Measurements from ENCODE around the gene CCSAP.

CCSAP gene

DNA sequence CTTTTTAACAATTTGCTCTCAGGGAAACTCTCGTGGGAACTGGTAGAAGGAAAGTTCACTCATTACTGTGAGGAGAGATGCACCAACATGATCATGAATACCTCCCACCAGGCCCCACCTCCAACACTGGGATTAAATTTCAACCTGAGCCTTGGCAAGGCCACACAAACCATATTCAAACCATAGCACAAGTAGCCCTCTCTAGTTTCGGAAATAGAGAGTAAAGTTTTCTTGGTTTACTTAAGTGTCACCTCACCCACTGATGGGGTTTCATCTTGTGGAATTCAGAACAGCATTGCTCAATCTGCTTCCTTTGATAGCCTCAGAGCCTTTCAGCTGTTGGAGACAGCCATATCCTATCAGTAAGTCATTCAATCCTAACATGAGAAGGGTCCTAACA is 25.5 kb upstream of the CCSAP start:
- Histone ChIP-seq H3K27ac (replicated peaks; ENCODE audit: low read length) (no peak overlapping the region), H3K14ac (ENCODE audit: low read length) (no peak overlapping the region), H4K8ac (ENCODE audit: low read depth, low read length) (no peak overlapping the region), H2AFZ (ENCODE audit: low read length) (no peak overlapping the region), H2BK12ac (ENCODE audit: low read length) (no peak overlapping the region), H2BK5ac (ENCODE audit: low read length) (no peak overlapping the region), H3K4me1 (ENCODE audit: control insufficient read depth in 2 of 2, insufficient read depth in 1 of 2, low read depth in 1 of 2, low read length in 2 of 2) (peaks cover 0 to 5% of the 10 kb centered on the region in 2 donors), H3K18ac (ENCODE audit: low read length) (no peak overlapping the region), H3K79me1 (ENCODE audit: low read depth, low read length) (no peaks in the 10 kb centered on the region), H3K36me3 (replicated peaks in 1 of 2; ENCODE audit: control insufficient read depth in 2 of 2, insufficient read depth in 2 of 2, low read length in 2 of 2) (peaks cover 0 to 2% of the 10 kb centered on the region in 2 donors), H3K27me3 (ENCODE audit: control insufficient read depth in 3 of 3, insufficient read depth in 3 of 3, low read depth in 1 of 3, low read length in 3 of 3) (peaks cover 0 to 20% (median 0%) of the 10 kb centered on the region in 3 experiments), H3K4ac (ENCODE audit: low read length) (no peak overlapping the region), H3K9me3 (replicated peaks in 1 of 2; ENCODE audit: control insufficient read depth in 2 of 2, insufficient read depth in 1 of 2, low read depth in 1 of 2, low read length in 2 of 2) (peaks cover 0 to 5% of the 10 kb centered on the region in 2 donors), H2AK5ac (ENCODE audit: low read depth, low read length) (no peak overlapping the region), H3K23ac (ENCODE audit: low read depth, low read length, poor library complexity) (no peak overlapping the region), H2BK120ac (ENCODE audit: low read depth, low read length) (no peak overlapping the region), H3K4me2 (ENCODE audit: insufficient read depth, low read length, poor library complexity, severe bottlenecking) (no peak overlapping the region), H4K91ac (ENCODE audit: low read depth, low read length, poor library complexity) (no peak overlapping the region), H2BK15ac (ENCODE audit: low read length) (no peak overlapping the region), H3K4me3 (ENCODE audit: low read length in 2 of 2) (no peak overlapping the region), H3K9ac (ENCODE audit: low read depth, low read length, poor library complexity) (no peak overlapping the region)
- no CpG with 5 or more reads among the region's 2 CpGs for WGBS, 2 donors (ENCODE audit: extremely low coverage in 2 of 2, insufficient read length in 2 of 2, insufficient replicate concordance in 1 of 2)
- no peak for DNase-seq (ENCODE audit: low spot score)

DNA sequence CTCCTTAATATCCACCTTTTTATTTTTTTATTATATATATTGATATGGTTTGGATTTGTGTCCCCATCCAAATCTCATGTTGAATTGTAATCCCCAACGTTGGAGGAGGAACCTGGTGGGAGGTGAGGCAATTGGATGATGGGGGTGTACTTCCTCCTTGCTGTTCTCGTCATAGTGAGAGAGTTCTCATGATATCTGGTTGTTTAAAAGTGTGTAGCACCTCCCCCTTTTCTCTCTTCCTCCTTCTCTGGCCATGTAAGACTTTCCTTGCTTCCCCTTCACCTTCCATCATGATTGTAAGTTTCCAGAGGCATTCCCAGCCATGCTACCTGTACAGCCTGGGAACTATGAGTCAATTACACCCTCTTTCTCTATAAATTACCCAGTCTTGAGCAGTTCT is 22.7 kb upstream of the CCSAP start:
- Histone ChIP-seq H4K91ac (ENCODE audit: low read depth, low read length, poor library complexity) (no peak overlapping the region), H3K4me3 (ENCODE audit: low read length in 2 of 2) (no peak overlapping the region), H3K4me2 (ENCODE audit: insufficient read depth, low read length, poor library complexity, severe bottlenecking) (no peak overlapping the region), H3K9ac (ENCODE audit: low read depth, low read length, poor library complexity) (no peak overlapping the region), H3K36me3 (replicated peaks in 1 of 2; ENCODE audit: control insufficient read depth in 2 of 2, insufficient read depth in 2 of 2, low read length in 2 of 2) (no peaks in the 10 kb centered on the region), H2BK120ac (ENCODE audit: low read depth, low read length) (no peak overlapping the region), H3K27ac (replicated peaks; ENCODE audit: low read length) (no peak overlapping the region), H3K9me3 (replicated peaks in 1 of 2; ENCODE audit: control insufficient read depth in 2 of 2, insufficient read depth in 1 of 2, low read depth in 1 of 2, low read length in 2 of 2) (no peaks in the 10 kb centered on the region), H2AK5ac (ENCODE audit: low read depth, low read length) (no peak overlapping the region), H3K14ac (ENCODE audit: low read length) (no peak overlapping the region), H2BK5ac (ENCODE audit: low read length) (no peak overlapping the region), H2AFZ (ENCODE audit: low read length) (no peak overlapping the region), H2BK15ac (ENCODE audit: low read length) (no peak overlapping the region), H2BK12ac (ENCODE audit: low read length) (no peak overlapping the region), H4K8ac (ENCODE audit: low read depth, low read length) (no peak overlapping the region), H3K79me1 (ENCODE audit: low read depth, low read length) (no peaks in the 10 kb centered on the region), H3K18ac (ENCODE audit: low read length) (no peak overlapping the region), H3K4ac (ENCODE audit: low read length) (no peak overlapping the region), H3K27me3 (ENCODE audit: control insufficient read depth in 3 of 3, insufficient read depth in 3 of 3, low read depth in 1 of 3, low read length in 3 of 3) (peaks cover 0 to 9% (median 0%) of the 10 kb centered on the region in 3 experiments), H3K23ac (ENCODE audit: low read depth, low read length, poor library complexity) (no peak overlapping the region), H3K4me1 (ENCODE audit: control insufficient read depth in 2 of 2, insufficient read depth in 1 of 2, low read depth in 1 of 2, low read length in 2 of 2) (peaks cover 0 to 5% of the 10 kb centered on the region in 2 donors)
- no CpG with 5 or more reads among the region's 2 CpGs for WGBS, 2 donors (ENCODE audit: extremely low coverage in 2 of 2, insufficient read length in 2 of 2, insufficient replicate concordance in 1 of 2)
- DNase-seq (ENCODE audit: low spot score), result no peak

DNA sequence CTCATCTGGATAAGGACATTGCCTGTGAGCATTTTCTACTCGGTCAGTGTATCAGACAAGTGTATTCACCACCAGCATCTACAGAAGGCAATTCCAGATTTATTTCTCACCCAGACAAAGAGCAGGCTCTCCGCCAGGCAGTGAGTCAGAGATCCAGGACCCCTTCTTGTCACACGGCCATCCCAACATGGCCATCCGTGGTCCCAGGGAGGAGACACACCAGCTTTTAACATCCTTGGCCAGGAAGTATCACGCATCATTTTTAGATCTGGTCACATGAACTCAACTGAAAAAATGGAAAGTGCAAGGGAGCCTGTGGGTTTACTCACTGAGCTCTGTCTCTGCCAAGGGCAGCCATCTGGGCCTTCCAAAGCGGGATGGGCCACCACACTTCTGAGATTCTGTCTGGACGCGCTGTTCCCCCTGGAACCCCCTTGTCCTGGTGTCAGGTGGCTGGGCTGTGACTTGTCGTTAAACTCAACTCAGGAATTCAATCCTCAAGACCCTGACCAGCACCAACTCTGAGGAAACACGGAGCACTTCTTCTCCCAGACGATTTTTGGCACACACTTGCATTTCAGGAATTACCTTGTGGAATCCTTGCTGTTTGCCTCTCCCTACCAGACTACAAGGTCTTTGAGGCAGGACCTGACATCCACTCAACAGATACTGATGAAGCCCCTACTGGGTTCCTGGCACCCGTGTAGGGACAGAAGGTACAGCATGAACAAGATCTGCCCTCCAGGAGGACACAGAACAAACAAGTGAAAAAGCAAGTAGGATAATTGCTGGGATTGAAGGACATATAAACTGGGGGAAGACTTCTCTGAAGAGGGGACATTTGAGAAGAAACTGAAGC is 21.6 kb upstream of the CCSAP start:
- H3K27me3 ChIP-seq (ENCODE audit: control insufficient read depth in 3 of 3, insufficient read depth in 3 of 3, low read depth in 1 of 3, low read length in 3 of 3), result peaks cover 0 to 15% (median 0%) of the 10 kb centered on the region in 3 experiments
- H2BK15ac ChIP-seq (ENCODE audit: low read length), result no peak overlapping the region
- no peak overlapping the region for H4K8ac ChIP-seq (ENCODE audit: low read depth, low read length)
- no peaks in the 10 kb centered on the region for H3K79me1 ChIP-seq (ENCODE audit: low read depth, low read length)
- no peak overlapping the region for H3K4ac ChIP-seq (ENCODE audit: low read length)
- peak overlapping the region; percentile 13 for H3K23ac ChIP-seq (ENCODE audit: low read depth, low read length, poor library complexity)
- no peak overlapping the region for H3K4me2 ChIP-seq (ENCODE audit: insufficient read depth, low read length, poor library complexity, severe bottlenecking)
- no peak for DNase-seq (ENCODE audit: low spot score)
- H2BK5ac ChIP-seq (ENCODE audit: low read length), result no peak overlapping the region
- peaks cover 0 to 7% of the 10 kb centered on the region in 2 donors for H3K4me1 ChIP-seq (ENCODE audit: control insufficient read depth in 2 of 2, insufficient read depth in 1 of 2, low read depth in 1 of 2, low read length in 2 of 2)
- H3K4me3 ChIP-seq (ENCODE audit: low read length in 2 of 2), result no peak overlapping the region
- no peaks in the 10 kb centered on the region for H3K36me3 ChIP-seq (replicated peaks in 1 of 2; ENCODE audit: control insufficient read depth in 2 of 2, insufficient read depth in 2 of 2, low read length in 2 of 2)
- H3K18ac ChIP-seq (ENCODE audit: low read length), result no peak overlapping the region
- no peaks in the 10 kb centered on the region for H3K9me3 ChIP-seq (replicated peaks in 1 of 2; ENCODE audit: control insufficient read depth in 2 of 2, insufficient read depth in 1 of 2, low read depth in 1 of 2, low read length in 2 of 2)
- no peak overlapping the region for H3K14ac ChIP-seq (ENCODE audit: low read length)
- H2AFZ ChIP-seq (ENCODE audit: low read length), result no peak overlapping the region
- H2BK12ac ChIP-seq (ENCODE audit: low read length), result no peak overlapping the region
- H4K91ac ChIP-seq (ENCODE audit: low read depth, low read length, poor library complexity), result no peak overlapping the region
- no CpG with 5 or more reads among the region's 12 CpGs for WGBS, 2 donors (ENCODE audit: extremely low coverage in 2 of 2, insufficient read length in 2 of 2, insufficient replicate concordance in 1 of 2)
- H2BK120ac ChIP-seq (ENCODE audit: low read depth, low read length), result no peak overlapping the region
- H2AK5ac ChIP-seq (ENCODE audit: low read depth, low read length), result no peak overlapping the region
- H3K27ac ChIP-seq (replicated peaks; ENCODE audit: low read length), result no peak overlapping the region
- no peak overlapping the region for H3K9ac ChIP-seq (ENCODE audit: low read depth, low read length, poor library complexity)

- Histone ChIP-seq H2AFZ (ENCODE audit: low read length) (no peak overlapping the region), H2AK5ac (ENCODE audit: low read depth, low read length) (no peak overlapping the region), H4K8ac (ENCODE audit: low read depth, low read length) (no peak overlapping the region), H3K4me2 (ENCODE audit: insufficient read depth, low read length, poor library complexity, severe bottlenecking) (no peak overlapping the region), H3K27ac (replicated peaks; ENCODE audit: low read length) (no peak overlapping the region), H3K79me1 (ENCODE audit: low read depth, low read length) (no peaks in the 10 kb centered on the region), H3K36me3 (replicated peaks in 1 of 2; ENCODE audit: control insufficient read depth in 2 of 2, insufficient read depth in 2 of 2, low read length in 2 of 2) (no peaks in the 10 kb centered on the region), H3K9me3 (replicated peaks in 1 of 2; ENCODE audit: control insufficient read depth in 2 of 2, insufficient read depth in 1 of 2, low read depth in 1 of 2, low read length in 2 of 2) (no peaks in the 10 kb centered on the region), H3K27me3 (ENCODE audit: control insufficient read depth in 3 of 3, insufficient read depth in 3 of 3, low read depth in 1 of 3, low read length in 3 of 3) (peaks cover 0 to 18% (median 0%) of the 10 kb centered on the region in 3 experiments), H3K14ac (ENCODE audit: low read length) (no peak overlapping the region), H3K18ac (ENCODE audit: low read length) (no peak overlapping the region), H3K4me3 (ENCODE audit: low read length in 2 of 2) (no peak overlapping the region), H3K9ac (ENCODE audit: low read depth, low read length, poor library complexity) (no peak overlapping the region), H2BK15ac (ENCODE audit: low read length) (no peak overlapping the region), H3K23ac (ENCODE audit: low read depth, low read length, poor library complexity) (no peak overlapping the region), H2BK12ac (ENCODE audit: low read length) (no peak overlapping the region), H3K4ac (ENCODE audit: low read length) (no peak overlapping the region), H4K91ac (ENCODE audit: low read depth, low read length, poor library complexity) (no peak overlapping the region), H2BK5ac (ENCODE audit: low read length) (no peak overlapping the region), H3K4me1 (ENCODE audit: control insufficient read depth in 2 of 2, insufficient read depth in 1 of 2, low read depth in 1 of 2, low read length in 2 of 2) (peaks cover 0 to 7% of the 10 kb centered on the region in 2 donors), H2BK120ac (ENCODE audit: low read depth, low read length) (no peak overlapping the region)
- no CpG with 5 or more reads among the region's 6 CpGs for WGBS, 2 donors (ENCODE audit: extremely low coverage in 2 of 2, insufficient read length in 2 of 2, insufficient replicate concordance in 1 of 2)
- DNase-seq (ENCODE audit: low spot score), result no peak
Observed at GRCh38 chr1:229363723-229364122, 20.9 kb upstream of the CCSAP start.
